A549 (cell line): Measurements from ENCODE around the gene GALNT12.

Experiments used
- CTCF ChIP-seq: fragments of >200 bp; sonication (Bioruptor Twin); formaldehyde crosslinking; IDR thresholded peaks from 3 replicates; pipeline ENCODE4 v1.5.1; 2016
- EP300 ChIP-seq, 2 experiments: fragments of >200 bp; sonication (Bioruptor Twin); formaldehyde crosslinking; IDR thresholded peaks; 2 replicates in 1 of 2; 3 replicates in 1 of 2; pipeline ENCODE4 v1.6.1; 2016 to 2017
- ESRRA ChIP-seq: fragments of 150-350 bp; IDR thresholded peaks from 2 replicates; pipeline ENCODE4 v1.6.1; 2014; ENCODE audit warnings: mild to moderate bottlenecking, low read length, borderline replicate concordance
- HMGXB4 ChIP-seq: fragments of 250-450 bp; sonication (Bioruptor Pico); IDR thresholded peaks from 2 replicates; pipeline ENCODE4 v1.5.0; 2021; ENCODE audit warnings: mild to moderate bottlenecking, moderate library complexity, borderline replicate concordance
- KDM1A ChIP-seq: fragments of 200-600 bp; sonication (generic); IDR thresholded peaks from 2 replicates; pipeline ENCODE4 v1.6.1; 2016; ENCODE audit warnings: low read depth, mild to moderate bottlenecking
- MAX ChIP-seq: IDR thresholded peaks from 2 replicates; pipeline ENCODE4 v1.6.1; 2012
- MAZ ChIP-seq: fragments of 150-350 bp; IDR thresholded peaks from 2 replicates; pipeline ENCODE4 v1.6.1; 2014; ENCODE audit warnings: antibody characterized with exemption, low read depth, low read length, borderline replicate concordance
- PBX3 ChIP-seq: IDR thresholded peaks from 2 replicates; pipeline ENCODE4 v1.6.1; 2012
- RCOR1 ChIP-seq: fragments of 150-350 bp; IDR thresholded peaks from 2 replicates; pipeline ENCODE4 v1.6.1; 2014; ENCODE audit warnings: antibody characterized with exemption, low read length, low read depth
- ZSCAN20 ChIP-seq: fragments of 250-450 bp; sonication (Bioruptor Pico); IDR thresholded peaks from 2 replicates; pipeline ENCODE4 v1.8.0; 2022; ENCODE audit warnings: mild to moderate bottlenecking, moderate library complexity

- TF ChIP-seq EP300 (IDR thresholded peaks at IDR 0.05): no peak
- no peak for TF ChIP-seq ZSCAN20
- no peak for TF ChIP-seq CTCF
- no peak for TF ChIP-seq MAX
- no peak for TF ChIP-seq RCOR1
- no peak for TF ChIP-seq MAZ
- TF ChIP-seq PBX3: no peak
- no peak for TF ChIP-seq ESRRA
- TF ChIP-seq KDM1A: no peak
- no peak for TF ChIP-seq HMGXB4 (CRISPR knock-in tag)
These were observed 85.2 kb downstream of the GALNT12 start for GRCh38 chr9:98892690-98893089.
